Measurements from ENCODE around the gene TRPV6.

- TF ChIP-seq ISL1 (CRISPR knock-in tag; IDR thresholded peaks at IDR 0.05) (no peak), ZC3H10 (CRISPR knock-in tag; IDR thresholded peaks at IDR 0.05) (no peak), ARNTL (CRISPR knock-in tag; IDR thresholded peaks at IDR 0.05; ENCODE audit: borderline replicate concordance, low read depth) (no peak), ZFP3 (CRISPR knock-in tag; IDR thresholded peaks at IDR 0.05) (no peak), TCF4 (CRISPR knock-in tag; IDR thresholded peaks at IDR 0.05; ENCODE audit: borderline replicate concordance) (no peak), RARB (CRISPR knock-in tag; IDR thresholded peaks at IDR 0.05) (no peak)
- TF ChIP-seq, protein P1, sequence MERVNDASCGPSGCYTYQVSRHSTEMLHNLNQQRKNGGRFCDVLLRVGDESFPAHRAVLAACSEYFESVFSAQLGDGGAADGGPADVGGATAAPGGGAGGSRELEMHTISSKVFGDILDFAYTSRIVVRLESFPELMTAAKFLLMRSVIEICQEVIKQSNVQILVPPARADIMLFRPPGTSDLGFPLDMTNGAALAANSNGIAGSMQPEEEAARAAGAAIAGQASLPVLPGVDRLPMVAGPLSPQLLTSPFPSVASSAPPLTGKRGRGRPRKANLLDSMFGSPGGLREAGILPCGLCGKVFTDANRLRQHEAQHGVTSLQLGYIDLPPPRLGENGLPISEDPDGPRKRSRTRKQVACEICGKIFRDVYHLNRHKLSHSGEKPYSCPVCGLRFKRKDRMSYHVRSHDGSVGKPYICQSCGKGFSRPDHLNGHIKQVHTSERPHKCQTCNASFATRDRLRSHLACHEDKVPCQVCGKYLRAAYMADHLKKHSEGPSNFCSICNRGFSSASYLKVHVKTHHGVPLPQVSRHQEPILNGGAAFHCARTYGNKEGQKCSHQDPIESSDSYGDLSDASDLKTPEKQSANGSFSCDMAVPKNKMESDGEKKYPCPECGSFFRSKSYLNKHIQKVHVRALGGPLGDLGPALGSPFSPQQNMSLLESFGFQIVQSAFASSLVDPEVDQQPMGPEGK (CRISPR knock-in tag; IDR thresholded peaks at IDR 0.05; ENCODE audit: borderline replicate concordance), result no peak
- TF ChIP-seq, protein P2, sequence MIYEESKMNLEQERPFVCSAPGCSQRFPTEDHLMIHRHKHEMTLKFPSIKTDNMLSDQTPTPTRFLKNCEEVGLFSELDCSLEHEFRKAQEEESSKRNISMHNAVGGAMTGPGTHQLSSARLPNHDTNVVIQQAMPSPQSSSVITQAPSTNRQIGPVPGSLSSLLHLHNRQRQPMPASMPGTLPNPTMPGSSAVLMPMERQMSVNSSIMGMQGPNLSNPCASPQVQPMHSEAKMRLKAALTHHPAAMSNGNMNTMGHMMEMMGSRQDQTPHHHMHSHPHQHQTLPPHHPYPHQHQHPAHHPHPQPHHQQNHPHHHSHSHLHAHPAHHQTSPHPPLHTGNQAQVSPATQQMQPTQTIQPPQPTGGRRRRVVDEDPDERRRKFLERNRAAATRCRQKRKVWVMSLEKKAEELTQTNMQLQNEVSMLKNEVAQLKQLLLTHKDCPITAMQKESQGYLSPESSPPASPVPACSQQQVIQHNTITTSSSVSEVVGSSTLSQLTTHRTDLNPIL (CRISPR knock-in tag; IDR thresholded peaks at IDR 0.05; ENCODE audit: low read depth), result no peak
Measured at GRCh38 chr7:142896151-142896550, 10.6 kb upstream of the TRPV6 start.

Measured in SK-N-SH treated with all-trans-retinoic acid at 6 μM for 48 hours (cell line).